Left ventricle myocardium inferior (tissue), 1 donor: ENCODE results near the gene PPP1R12B. TPM values are rescaled to one million over a fixed set of nuclear protein-coding genes. Genes with fewer than 3 reads are reported as not detected.
"Not testable (repeated sequence)": the region's sequence is repeated elsewhere in the genome, so short reads cannot be mapped to it uniquely, and the experiment has no call there.

Experiments used
- DNase-seq: peaks from one replicate; pipeline ENCODE4 v3.0.0-alpha.2; 2020
- H3K27ac ChIP-seq: fragments of 200-600 bp; replicated peaks from 2 replicates; pipeline ENCODE4 v1.8.0; 2021
- H3K27me3 ChIP-seq: fragments of 200-600 bp; 2 replicates; pipeline ENCODE4 v1.8.0; 2021; ENCODE audit warnings: low read depth
- H3K36me3 ChIP-seq: fragments of 200-600 bp; 2 replicates; pipeline ENCODE4 v1.8.0; 2021
- H3K4me1 ChIP-seq: fragments of 200-600 bp; 2 replicates; pipeline ENCODE4 v1.8.0; 2021
- H3K4me3 ChIP-seq: fragments of 200-600 bp; 2 replicates; pipeline ENCODE4 v1.8.0; 2021; ENCODE audit warnings: mild to moderate bottlenecking, moderate library complexity
- H3K9me3 ChIP-seq: fragments of 200-600 bp; replicated peaks from 2 replicates; pipeline ENCODE4 v1.8.0; 2021
- CTCF ChIP-seq: fragments of 200-600 bp; IDR thresholded peaks from 2 replicates; pipeline ENCODE4 v1.8.0; 2021; ENCODE audit warnings: antibody characterized with exemption, mild to moderate bottlenecking, borderline replicate concordance
- intact Hi-C: fragments of 100-400 bp; cut with micrococcal nuclease; formaldehyde crosslinking; loops from one replicate; pipeline ENCODE4 v1.11.0; 2022
- total RNA-seq: library from RNA; stranded (reverse); fragmentation: NEBNext Ultra II Directional; extraction: Animal tissue kit (Norgen Biotek cat#: 25700); gene quantifications from one replicate; pipeline ENCODE4 v1.2.1, GENCODE V29; 2021
- donor health status: DM: no; HTN: yes; CAD: no; lungs with severe emphysema.

The PPP1R12B gene
- total RNA-seq, 1 donor from 2014 or later, result 706 TPM

GRCh38 chr1:202351725-202352124 lies 3.2 kb downstream of the PPP1R12B start:
- H3K27ac ChIP-seq, result peak overlapping the region; percentile 95
- intact Hi-C loops, result no loop called here
- no peak for TF ChIP-seq CTCF
- H3K36me3 ChIP-seq, result no peaks in the 10 kb centered on the region
- no peaks in the 10 kb centered on the region for H3K9me3 ChIP-seq
- peak overlapping the region; percentile 89 for H3K4me3 ChIP-seq
- peaks cover 57% of the 10 kb centered on the region for H3K4me1 ChIP-seq
- H3K27me3 ChIP-seq, result no peaks in the 10 kb centered on the region
- DNase-seq, result no peak

GRCh38 chr1:202352583-202353197 lies 4.2 kb downstream of the PPP1R12B start:
- Histone ChIP-seq H3K27ac (peak overlapping the region; percentile 95), H3K4me1 (peaks cover 67% of the 10 kb centered on the region), H3K4me3 (peak overlapping the region; percentile 89)
- H3K9me3 ChIP-seq, H3K36me3 ChIP-seq, H3K27me3 ChIP-seq, DNase-seq, intact Hi-C loops: not testable (repeated sequence)

GRCh38 chr1:202355944-202356553 lies 7.5 kb downstream of the PPP1R12B start:
- Histone ChIP-seq H3K27me3 (no peaks in the 10 kb centered on the region), H3K9me3 (no peaks in the 10 kb centered on the region), H3K4me3 (no peak overlapping the region), H3K36me3 (no peaks in the 10 kb centered on the region), H3K4me1 (peaks cover 51% of the 10 kb centered on the region), H3K27ac (peak overlapping the region; percentile 0)
- no peak for DNase-seq
- TF ChIP-seq CTCF, result no peak
- intact Hi-C loops, result no loop called here

- TF ChIP-seq CTCF, result no peak
- DNase-seq, result no peak
- no peaks in the 10 kb centered on the region for H3K27me3 ChIP-seq
- peak overlapping the region; percentile 7 for H3K27ac ChIP-seq
- H3K36me3 ChIP-seq, result no peaks in the 10 kb centered on the region
- intact Hi-C loops, result no loop called here
- H3K4me1 ChIP-seq, result peaks cover 50% of the 10 kb centered on the region
- no peak overlapping the region for H3K4me3 ChIP-seq
- H3K9me3 ChIP-seq, result no peaks in the 10 kb centered on the region
These were observed 9.0 kb downstream of the PPP1R12B start for GRCh38 chr1:202357506-202357905.

- no peak for DNase-seq
- intact Hi-C loops, result no loop called here
- Histone ChIP-seq H3K27ac (no peak overlapping the region), H3K4me1 (peaks cover 65% of the 10 kb centered on the region), H3K36me3 (no peaks in the 10 kb centered on the region), H3K4me3 (no peak overlapping the region), H3K9me3 (no peaks in the 10 kb centered on the region), H3K27me3 (no peaks in the 10 kb centered on the region)
- no peak for TF ChIP-seq CTCF
These were observed 12.7 kb downstream of the PPP1R12B start for GRCh38 chr1:202361224-202361623.

GRCh38 chr1:202361701-202362100 lies 13.2 kb downstream of the PPP1R12B start:
- intact Hi-C loops, result no loop called here
- Histone ChIP-seq H3K4me3 (no peak overlapping the region), H3K9me3 (no peaks in the 10 kb centered on the region), H3K27ac (peak overlapping the region; percentile 32), H3K36me3 (no peaks in the 10 kb centered on the region), H3K27me3 (no peaks in the 10 kb centered on the region), H3K4me1 (peaks cover 60% of the 10 kb centered on the region)
- no peak for DNase-seq
- TF ChIP-seq CTCF, result no peak
